AG09319 (cell line): Measurements from ENCODE around the gene PLSCR2.

Source experiments
- DNase-seq: peaks from one replicate; pipeline ENCODE4 v3.0.0-alpha.2; 2010; ENCODE audit warnings: low read depth; ENCODE audit errors: extremely low read depth
- TF ChIP-seq, protein P1 (sequence below): IDR thresholded peaks from 2 replicates; pipeline ENCODE4 v1.5.1; 2011; ENCODE audit warnings: low read depth, mild to moderate bottlenecking, inconsistent platforms, low read length, moderate library complexity

Gene PLSCR2

DNA sequence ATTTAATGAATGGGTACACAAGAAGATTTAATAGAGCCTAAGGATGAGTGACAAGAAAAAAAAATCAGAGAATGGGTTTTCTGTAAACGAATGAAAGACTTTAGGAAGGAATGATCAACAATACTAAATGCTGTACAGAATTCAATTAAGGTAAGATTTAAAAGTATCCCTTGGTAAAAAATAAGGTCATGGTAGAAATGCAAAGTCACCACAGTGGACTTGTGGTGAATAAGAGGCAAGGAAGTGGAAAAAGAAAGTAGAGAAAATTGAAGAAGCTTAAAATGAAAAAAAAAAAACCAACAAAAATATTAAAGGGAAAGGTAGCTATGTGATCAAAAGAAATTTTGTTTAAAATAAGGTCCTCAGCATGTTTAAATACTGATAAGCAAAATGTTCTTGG lies 82.4 kb downstream of the PLSCR2 start:
- TF ChIP-seq, protein P1, sequence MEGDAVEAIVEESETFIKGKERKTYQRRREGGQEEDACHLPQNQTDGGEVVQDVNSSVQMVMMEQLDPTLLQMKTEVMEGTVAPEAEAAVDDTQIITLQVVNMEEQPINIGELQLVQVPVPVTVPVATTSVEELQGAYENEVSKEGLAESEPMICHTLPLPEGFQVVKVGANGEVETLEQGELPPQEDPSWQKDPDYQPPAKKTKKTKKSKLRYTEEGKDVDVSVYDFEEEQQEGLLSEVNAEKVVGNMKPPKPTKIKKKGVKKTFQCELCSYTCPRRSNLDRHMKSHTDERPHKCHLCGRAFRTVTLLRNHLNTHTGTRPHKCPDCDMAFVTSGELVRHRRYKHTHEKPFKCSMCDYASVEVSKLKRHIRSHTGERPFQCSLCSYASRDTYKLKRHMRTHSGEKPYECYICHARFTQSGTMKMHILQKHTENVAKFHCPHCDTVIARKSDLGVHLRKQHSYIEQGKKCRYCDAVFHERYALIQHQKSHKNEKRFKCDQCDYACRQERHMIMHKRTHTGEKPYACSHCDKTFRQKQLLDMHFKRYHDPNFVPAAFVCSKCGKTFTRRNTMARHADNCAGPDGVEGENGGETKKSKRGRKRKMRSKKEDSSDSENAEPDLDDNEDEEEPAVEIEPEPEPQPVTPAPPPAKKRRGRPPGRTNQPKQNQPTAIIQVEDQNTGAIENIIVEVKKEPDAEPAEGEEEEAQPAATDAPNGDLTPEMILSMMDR, result no peak
- DNase-seq, result no peak

DNA sequence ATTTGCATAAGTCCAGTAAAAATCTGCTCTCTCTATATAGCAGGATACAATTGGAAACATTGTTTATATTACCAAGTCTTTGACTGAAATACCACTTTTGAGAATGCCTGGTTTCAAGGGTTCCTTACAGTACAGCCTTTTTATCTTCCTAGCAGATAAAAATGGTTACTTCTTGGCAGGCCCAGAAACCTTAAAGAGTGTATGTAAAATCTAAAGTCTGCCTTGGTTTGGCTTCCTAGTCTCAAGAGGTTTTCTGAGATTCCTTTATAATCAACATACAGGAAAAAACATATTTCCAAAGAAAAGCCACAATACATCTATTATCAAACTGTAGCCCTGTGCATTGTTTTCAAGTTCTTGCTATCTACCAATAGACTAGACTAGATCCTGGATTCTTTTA lies 84.6 kb downstream of the PLSCR2 start:
- no peak for DNase-seq
- TF ChIP-seq, protein P1, result no peak
